Fibroblast of pulmonary artery (primary cell): ENCODE data around the gene PHPT1.
A peak's percentile ranks its signal among the peaks of the same experiment; 100 is the strongest.
"Not testable (repeated sequence)": the region's sequence is repeated elsewhere in the genome, so short reads cannot be mapped to it uniquely, and the experiment has no call there.

Experiments used
- DNase-seq: peaks from one replicate; pipeline ENCODE4 v3.0.0-alpha.2; 2010; ENCODE audit warnings: low read depth
- H3K4me3 ChIP-seq: replicated peaks from 2 replicates; pipeline ENCODE4 v1.5.1; 2011; ENCODE audit warnings: low read depth, mild to moderate bottlenecking, control low read depth, low read length, moderate library complexity
- TF ChIP-seq, protein P1 (sequence below): IDR thresholded peaks from 2 replicates; pipeline ENCODE4 v1.5.1; 2011; ENCODE audit warnings: mild to moderate bottlenecking, control low read depth, low read length, inconsistent platforms; ENCODE audit errors: missing control alignments

Gene PHPT1

DNA sequence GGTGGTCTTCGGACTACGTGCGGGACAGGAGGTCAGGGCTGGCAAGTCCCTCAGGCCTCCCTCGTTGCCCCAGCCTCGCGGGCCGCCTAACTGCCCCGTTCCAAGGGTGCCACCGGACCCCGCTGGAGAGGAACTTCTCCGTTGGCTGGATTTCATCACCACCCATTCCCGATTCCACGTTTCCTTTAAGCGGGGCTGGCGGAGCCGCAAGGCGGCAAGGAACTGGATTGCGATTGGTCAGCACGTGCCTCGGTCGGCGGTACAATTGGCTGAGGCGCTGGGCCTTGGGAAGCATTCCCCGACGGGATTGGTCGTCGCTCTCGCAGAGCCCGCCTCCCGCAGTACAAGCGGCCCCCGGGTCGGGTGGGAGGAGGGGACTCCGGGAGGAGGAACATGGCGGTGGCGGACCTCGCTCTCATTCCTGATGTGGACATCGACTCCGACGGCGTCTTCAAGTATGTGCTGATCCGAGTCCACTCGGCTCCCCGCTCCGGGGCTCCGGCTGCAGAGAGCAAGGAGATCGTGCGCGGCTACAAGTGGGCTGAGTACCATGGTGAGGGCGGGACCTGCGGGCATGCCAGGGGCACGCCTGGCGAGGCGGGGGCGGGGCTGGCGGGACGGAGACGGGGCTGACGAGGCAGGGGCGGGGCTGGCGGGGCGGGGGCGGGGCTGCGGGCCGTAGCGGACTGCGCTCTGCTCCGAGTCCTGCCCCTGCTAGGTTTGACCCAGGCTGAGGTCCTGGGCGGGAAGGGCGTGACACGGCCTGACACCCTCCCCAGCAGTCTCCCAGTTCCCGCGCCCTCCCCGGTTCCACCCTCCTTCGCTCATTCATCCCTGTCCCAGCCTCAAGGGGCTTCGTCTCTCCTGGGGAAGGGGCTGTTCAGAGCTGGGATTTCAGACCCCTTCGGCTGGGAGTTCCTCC, at the start of gene PHPT1:
Gene PHPT1, plus strand, starts transcription at position 372 of the 922 bp plus-strand sequence. Its CDS starts 22 bp downstream, at position 394.
- DNase-seq, result peak; percentile 99
- H3K4me3 ChIP-seq, result peak within 1 kb of the TSS; percentile 86
- TF ChIP-seq, protein P1, sequence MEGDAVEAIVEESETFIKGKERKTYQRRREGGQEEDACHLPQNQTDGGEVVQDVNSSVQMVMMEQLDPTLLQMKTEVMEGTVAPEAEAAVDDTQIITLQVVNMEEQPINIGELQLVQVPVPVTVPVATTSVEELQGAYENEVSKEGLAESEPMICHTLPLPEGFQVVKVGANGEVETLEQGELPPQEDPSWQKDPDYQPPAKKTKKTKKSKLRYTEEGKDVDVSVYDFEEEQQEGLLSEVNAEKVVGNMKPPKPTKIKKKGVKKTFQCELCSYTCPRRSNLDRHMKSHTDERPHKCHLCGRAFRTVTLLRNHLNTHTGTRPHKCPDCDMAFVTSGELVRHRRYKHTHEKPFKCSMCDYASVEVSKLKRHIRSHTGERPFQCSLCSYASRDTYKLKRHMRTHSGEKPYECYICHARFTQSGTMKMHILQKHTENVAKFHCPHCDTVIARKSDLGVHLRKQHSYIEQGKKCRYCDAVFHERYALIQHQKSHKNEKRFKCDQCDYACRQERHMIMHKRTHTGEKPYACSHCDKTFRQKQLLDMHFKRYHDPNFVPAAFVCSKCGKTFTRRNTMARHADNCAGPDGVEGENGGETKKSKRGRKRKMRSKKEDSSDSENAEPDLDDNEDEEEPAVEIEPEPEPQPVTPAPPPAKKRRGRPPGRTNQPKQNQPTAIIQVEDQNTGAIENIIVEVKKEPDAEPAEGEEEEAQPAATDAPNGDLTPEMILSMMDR, result no peak

GRCh38 chr9:136799854-136800657, 49.2 kb upstream of the PHPT1 start:
- peak overlapping the region; percentile 32 for H3K4me3 ChIP-seq
- TF ChIP-seq, protein P1, result no peak
- DNase-seq, result peak; percentile 50

GRCh38 chr9:136802321-136802720, 46.9 kb upstream of the PHPT1 start:
- TF ChIP-seq, protein P1, result no peak
- H3K4me3 ChIP-seq, result no peak overlapping the region

GRCh38 chr9:136803009-136803550, 46.1 kb upstream of the PHPT1 start:
- H3K4me3 ChIP-seq, DNase-seq: not testable (repeated sequence)

More at GRCh38 chr9:136802321-136802720, 46.9 kb upstream of the PHPT1 start:
- DNase-seq, result no peak

DNA sequence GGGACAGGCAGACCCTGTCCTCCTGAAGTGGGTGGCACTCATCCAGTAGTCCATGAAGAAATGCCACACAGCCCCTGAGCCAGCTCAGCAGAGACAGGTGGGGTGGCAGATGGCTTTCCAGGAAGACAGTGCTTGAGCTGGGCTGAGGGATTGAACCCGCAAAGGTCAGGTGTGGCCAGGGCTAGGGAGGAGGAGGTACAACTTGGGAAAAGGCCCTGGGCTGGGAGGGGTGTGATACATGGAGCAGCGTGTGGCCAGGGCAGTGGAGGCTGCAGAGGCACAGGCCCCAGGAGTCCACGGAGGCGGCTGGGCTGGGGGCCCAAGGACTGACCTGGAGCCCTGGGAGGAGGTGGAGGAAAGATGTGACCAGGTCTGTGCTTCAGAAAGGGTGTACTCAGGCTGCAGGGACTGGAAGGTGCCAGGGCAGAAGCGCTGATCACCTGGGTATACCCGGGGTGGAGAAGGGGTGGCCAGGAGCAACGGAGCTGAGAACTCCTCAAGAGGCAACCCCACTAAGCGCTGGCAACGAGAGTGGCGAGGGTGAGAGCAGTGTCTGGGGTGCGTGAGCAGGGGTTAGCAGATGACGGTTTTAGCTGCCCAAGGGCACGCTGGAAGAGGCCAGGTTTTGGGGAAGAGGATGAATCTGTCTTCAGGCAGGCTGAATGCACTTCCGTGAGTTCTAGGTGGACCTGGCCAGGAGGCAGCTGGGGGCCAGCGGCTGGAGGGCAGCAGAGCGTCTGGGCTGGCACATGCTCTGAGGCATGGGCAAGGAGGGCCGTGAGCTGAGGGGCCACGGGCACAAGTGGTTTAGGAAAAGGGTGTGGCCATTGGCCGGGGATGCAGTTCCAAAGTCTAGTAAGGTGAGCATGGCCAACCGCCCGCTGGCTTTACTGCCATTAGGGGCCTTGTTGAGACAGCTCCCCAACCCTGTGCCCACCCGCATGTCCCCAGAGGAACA, 45.4 kb upstream of the PHPT1 start:
- H3K4me3 ChIP-seq, result no peak overlapping the region
- no peak for DNase-seq
- TF ChIP-seq, protein P1, result no peak

- no peak for DNase-seq
- TF ChIP-seq, protein P1, result no peak
- no peak overlapping the region for H3K4me3 ChIP-seq
Observed at GRCh38 chr9:136804509-136805206, 44.6 kb upstream of the PHPT1 start.
